Measurements from ENCODE around the gene CD72. TPM values are rescaled to one million over a fixed set of nuclear protein-coding genes. Genes with fewer than 3 reads are reported as not detected.
A peak's percentile ranks its signal among the peaks of the same experiment; 100 is the strongest.

Gene CD72
- total and polyA plus RNA-seq, 4 donors = 2.0 to 5.7 (median 3.5) TPM

GRCh38 chr9:35650341-35651158 lies 32.3 kb upstream of the CD72 start, which contains the start of gene SIT1:
TSS of gene SIT1 (minus strand) at chr9:35650931. CDS start at chr9:35650853, 78 bp downstream.
- no peaks in the 10 kb centered on the region for H3K27me3 ChIP-seq (ENCODE audit: control insufficient read depth in 4 of 4, insufficient read depth in 4 of 4, low read length in 3 of 4)
- no peaks in the 10 kb centered on the region for H3K36me3 ChIP-seq (ENCODE audit: control insufficient read depth in 4 of 4, insufficient read depth in 3 of 4, low read depth in 1 of 4, low read length in 3 of 4)
- WGBS = 67% methylated on average over 22 of the region's 22 CpGs
- TF ChIP-seq TAF1 (conservative IDR thresholded peaks at IDR 0.05) = no peak
- TF ChIP-seq ATF3 (IDR thresholded peaks at IDR 0.05) = no peak
- no peak for TF ChIP-seq HNF4A (conservative IDR thresholded peaks at IDR 0.05)
- no peak for TF ChIP-seq HNF4G (IDR thresholded peaks at IDR 0.05)
- no peak for TF ChIP-seq EGR1 (IDR thresholded peaks at IDR 0.05; ENCODE audit: low read depth in 2 of 2)
- no peak for TF ChIP-seq NR2F2 (IDR thresholded peaks at IDR 0.05)
- no peak for TF ChIP-seq GABPA (IDR thresholded peaks at IDR 0.05 in 1 of 2, conservative IDR thresholded peaks at IDR 0.05 in 1 of 2)
- no peak for TF ChIP-seq RXRA (IDR thresholded peaks at IDR 0.05)
- TF ChIP-seq JUND (IDR thresholded peaks at IDR 0.05) = no peak
- no peak for TF ChIP-seq CTCF (IDR thresholded peaks at IDR 0.05; ENCODE audit: low read depth, low read length, missing input control)
- no peak for TF ChIP-seq RAD21 (IDR thresholded peaks at IDR 0.05)
- TF ChIP-seq SP1 (IDR thresholded peaks at IDR 0.05) = no peak
- TF ChIP-seq MAX (IDR thresholded peaks at IDR 0.05) = no peak
- TF ChIP-seq FOXA2 (IDR thresholded peaks at IDR 0.05) = no peak
- TF ChIP-seq ZBTB33 (IDR thresholded peaks at IDR 0.05) = no peak
- TF ChIP-seq FOXA1 (IDR thresholded peaks at IDR 0.05) = no peak
- no peak for TF ChIP-seq YY1 (IDR thresholded peaks at IDR 0.05)
- TF ChIP-seq REST (IDR thresholded peaks at IDR 0.05) = no peak
- H3K9ac ChIP-seq (ENCODE audit: low read depth in 1 of 2, low read length in 2 of 2) = no peak within 1 kb of the TSS
- no peak for DNase-seq (ENCODE audit: low spot score)
- peak within 1 kb of the TSS in 1 of 2 donors; percentile 42 for H3K27ac ChIP-seq (ENCODE audit: low read depth in 1 of 2, low read length in 2 of 2)
- no peak within 1 kb of the TSS for H3K4me3 ChIP-seq (ENCODE audit: low read depth in 1 of 3, low read length in 3 of 3)
- no peaks in the 10 kb centered on the region for H3K9me3 ChIP-seq (ENCODE audit: control insufficient read depth in 4 of 4, low read length in 3 of 4)
- H3K4me1 ChIP-seq (ENCODE audit: control insufficient read depth in 4 of 4, insufficient read depth in 4 of 4, low read length in 3 of 4) = peaks cover 0 to 8% (median 4%) of the 10 kb centered on the region in 4 donors

Data from liver (tissue), 9 donors.